ENCODE measurements around the gene TMEM131. TPM values are rescaled to one million over a fixed set of nuclear protein-coding genes. Genes with fewer than 3 reads are reported as not detected.
A peak's percentile ranks its signal among the peaks of the same experiment; 100 is the strongest.
"Not testable (repeated sequence)": the region's sequence is repeated elsewhere in the genome, so short reads cannot be mapped to it uniquely, and the experiment has no call there.

The TMEM131 gene, protein sequence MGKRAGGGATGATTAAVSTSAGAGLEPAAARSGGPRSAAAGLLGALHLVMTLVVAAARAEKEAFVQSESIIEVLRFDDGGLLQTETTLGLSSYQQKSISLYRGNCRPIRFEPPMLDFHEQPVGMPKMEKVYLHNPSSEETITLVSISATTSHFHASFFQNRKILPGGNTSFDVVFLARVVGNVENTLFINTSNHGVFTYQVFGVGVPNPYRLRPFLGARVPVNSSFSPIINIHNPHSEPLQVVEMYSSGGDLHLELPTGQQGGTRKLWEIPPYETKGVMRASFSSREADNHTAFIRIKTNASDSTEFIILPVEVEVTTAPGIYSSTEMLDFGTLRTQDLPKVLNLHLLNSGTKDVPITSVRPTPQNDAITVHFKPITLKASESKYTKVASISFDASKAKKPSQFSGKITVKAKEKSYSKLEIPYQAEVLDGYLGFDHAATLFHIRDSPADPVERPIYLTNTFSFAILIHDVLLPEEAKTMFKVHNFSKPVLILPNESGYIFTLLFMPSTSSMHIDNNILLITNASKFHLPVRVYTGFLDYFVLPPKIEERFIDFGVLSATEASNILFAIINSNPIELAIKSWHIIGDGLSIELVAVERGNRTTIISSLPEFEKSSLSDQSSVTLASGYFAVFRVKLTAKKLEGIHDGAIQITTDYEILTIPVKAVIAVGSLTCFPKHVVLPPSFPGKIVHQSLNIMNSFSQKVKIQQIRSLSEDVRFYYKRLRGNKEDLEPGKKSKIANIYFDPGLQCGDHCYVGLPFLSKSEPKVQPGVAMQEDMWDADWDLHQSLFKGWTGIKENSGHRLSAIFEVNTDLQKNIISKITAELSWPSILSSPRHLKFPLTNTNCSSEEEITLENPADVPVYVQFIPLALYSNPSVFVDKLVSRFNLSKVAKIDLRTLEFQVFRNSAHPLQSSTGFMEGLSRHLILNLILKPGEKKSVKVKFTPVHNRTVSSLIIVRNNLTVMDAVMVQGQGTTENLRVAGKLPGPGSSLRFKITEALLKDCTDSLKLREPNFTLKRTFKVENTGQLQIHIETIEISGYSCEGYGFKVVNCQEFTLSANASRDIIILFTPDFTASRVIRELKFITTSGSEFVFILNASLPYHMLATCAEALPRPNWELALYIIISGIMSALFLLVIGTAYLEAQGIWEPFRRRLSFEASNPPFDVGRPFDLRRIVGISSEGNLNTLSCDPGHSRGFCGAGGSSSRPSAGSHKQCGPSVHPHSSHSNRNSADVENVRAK (N-terminal part only)
- 35.4 TPM for total RNA-seq

DNA sequence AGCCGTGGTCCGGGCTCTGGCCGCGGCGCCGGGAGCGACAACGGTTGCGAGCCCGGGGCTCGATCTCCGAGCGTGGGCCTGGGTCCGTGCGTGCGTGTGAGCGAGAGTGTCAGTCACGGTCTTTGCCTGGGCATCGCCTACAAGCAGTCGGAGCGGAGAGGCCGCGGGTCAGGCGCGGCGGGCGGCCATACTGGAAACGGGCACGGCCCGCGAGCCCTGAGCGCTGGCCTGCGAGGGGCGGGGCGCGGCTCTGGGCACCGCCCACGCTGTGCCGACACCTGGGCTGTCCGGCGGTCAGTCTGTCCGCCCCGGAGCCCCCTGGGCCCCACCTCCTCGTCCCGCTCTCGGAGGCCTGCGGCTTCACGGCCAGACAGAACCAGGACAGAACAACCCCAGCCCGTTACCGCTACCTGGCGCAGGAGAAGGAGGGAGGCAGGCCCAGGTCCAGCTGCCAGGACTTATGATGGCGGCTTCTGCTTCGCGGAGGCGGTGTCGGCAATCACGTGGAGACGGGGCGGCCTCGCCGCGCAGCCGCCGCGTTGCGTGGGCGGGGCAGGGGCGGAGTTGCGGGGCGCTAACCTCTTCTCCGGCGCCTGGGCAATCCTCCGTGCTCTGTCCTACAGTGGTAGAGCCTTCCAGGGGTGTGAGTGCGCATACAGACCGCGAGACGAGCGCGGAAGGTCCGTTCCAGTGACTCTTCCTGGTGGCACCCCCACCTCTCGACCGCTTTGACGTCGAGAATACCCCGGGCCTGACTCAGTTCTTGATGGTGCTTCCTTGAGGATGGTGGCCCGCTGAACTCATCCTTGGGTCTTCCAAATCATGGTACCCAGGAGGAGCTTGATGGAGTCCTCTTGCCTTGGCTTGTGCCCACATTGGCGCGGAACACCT lies at the start of gene TMEM131:
Gene TMEM131, minus strand, starts transcription at position 215 of the 891 bp plus-strand sequence. CDS start 286 bp downstream, outside the sequence.
- TF ChIP-seq, protein P1, sequence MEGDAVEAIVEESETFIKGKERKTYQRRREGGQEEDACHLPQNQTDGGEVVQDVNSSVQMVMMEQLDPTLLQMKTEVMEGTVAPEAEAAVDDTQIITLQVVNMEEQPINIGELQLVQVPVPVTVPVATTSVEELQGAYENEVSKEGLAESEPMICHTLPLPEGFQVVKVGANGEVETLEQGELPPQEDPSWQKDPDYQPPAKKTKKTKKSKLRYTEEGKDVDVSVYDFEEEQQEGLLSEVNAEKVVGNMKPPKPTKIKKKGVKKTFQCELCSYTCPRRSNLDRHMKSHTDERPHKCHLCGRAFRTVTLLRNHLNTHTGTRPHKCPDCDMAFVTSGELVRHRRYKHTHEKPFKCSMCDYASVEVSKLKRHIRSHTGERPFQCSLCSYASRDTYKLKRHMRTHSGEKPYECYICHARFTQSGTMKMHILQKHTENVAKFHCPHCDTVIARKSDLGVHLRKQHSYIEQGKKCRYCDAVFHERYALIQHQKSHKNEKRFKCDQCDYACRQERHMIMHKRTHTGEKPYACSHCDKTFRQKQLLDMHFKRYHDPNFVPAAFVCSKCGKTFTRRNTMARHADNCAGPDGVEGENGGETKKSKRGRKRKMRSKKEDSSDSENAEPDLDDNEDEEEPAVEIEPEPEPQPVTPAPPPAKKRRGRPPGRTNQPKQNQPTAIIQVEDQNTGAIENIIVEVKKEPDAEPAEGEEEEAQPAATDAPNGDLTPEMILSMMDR (IDR thresholded peaks at IDR 0.05), result no peak
- TF ChIP-seq POLR2A (IDR thresholded peaks at IDR 0.05) (peak in 1 of 2 donors; percentile 68), POLR2AphosphoS5 (IDR thresholded peaks at IDR 0.05; ENCODE audit: insufficient read depth in 1 of 2, low read depth in 1 of 2) (peak; percentile 69 to 78)
- H3K9me3 ChIP-seq, result no peaks in the 10 kb centered on the region
- intact Hi-C loops (cut with DNase I), result no loop called here
- peak within 1 kb of the TSS; percentile 97 for H3K27ac ChIP-seq
- no peaks in the 10 kb centered on the region for H3K27me3 ChIP-seq
- H3K4me1 ChIP-seq, result peaks cover 35% of the 10 kb centered on the region
- H3K36me3 ChIP-seq, result no peaks in the 10 kb centered on the region
- peak within 1 kb of the TSS; percentile 70 to 81 for H3K4me3 ChIP-seq
- DNase-seq (ENCODE audit: extremely low spot score in 2 of 2), result peak in 1 of 2 donors; percentile 93

DNA sequence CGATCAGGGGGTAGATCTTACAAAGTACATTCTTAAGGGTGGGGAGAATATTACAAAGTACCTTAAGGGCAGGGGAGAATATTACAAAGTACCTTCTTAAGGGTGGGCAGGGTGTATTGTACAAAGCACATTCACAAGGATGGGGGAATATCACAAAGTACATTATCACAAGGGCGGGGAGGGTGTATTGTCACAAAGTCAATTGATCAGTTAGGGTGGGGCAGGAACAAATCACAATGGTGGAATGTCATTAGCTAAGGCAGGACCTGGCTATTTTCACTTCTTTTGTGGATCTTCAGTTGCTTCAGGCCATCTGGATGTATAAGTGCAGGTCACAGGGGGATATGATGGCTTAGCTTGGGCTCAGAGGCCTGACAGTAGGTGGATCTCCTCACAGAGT lies 49.0 kb upstream of the TMEM131 start:
- DNase-seq (ENCODE audit: extremely low spot score in 2 of 2), result peak in 1 of 2 donors; percentile 44
- intact Hi-C loops (cut with DNase I), result not testable (repeated sequence)

DNA sequence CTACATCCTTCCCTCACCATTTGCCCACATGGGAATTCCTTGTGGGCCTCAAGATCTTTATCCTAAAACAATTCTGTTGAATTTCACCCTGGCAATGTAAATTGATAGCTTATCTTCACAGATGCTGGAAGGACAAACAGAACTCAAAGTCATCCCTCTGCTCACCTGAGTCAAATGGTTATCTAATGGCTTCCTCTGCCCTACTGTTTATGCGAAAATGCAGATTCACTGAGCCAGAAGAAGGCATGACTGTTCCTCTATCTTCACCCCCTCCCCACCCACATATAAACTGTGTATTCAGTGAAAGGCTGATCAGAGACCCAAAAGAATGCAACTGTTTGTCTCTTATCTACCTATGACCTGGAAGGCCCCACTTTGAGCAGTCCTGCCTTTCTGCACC lies 47.4 kb upstream of the TMEM131 start:
- DNase-seq (ENCODE audit: extremely low spot score in 2 of 2), result no peak
- Histone ChIP-seq H3K27ac (no peak overlapping the region), H3K36me3 (no peaks in the 10 kb centered on the region), H3K4me1 (no peaks in the 10 kb centered on the region), H3K4me3 (no peak overlapping the region), H3K9me3 (no peaks in the 10 kb centered on the region), H3K27me3 (no peaks in the 10 kb centered on the region)
- intact Hi-C loops (cut with DNase I), result no loop called here
- no peak for TF ChIP-seq POLR2A (IDR thresholded peaks at IDR 0.05)
- no peak for TF ChIP-seq POLR2AphosphoS5 (IDR thresholded peaks at IDR 0.05; ENCODE audit: insufficient read depth in 1 of 2, low read depth in 1 of 2)
- TF ChIP-seq, protein P1 (IDR thresholded peaks at IDR 0.05), result no peak

More for the DNA sequence above, 49.0 kb upstream of the TMEM131 start:
- not testable (repeated sequence) for H3K36me3 ChIP-seq, H3K4me1 ChIP-seq, H3K27me3 ChIP-seq, H3K4me3 ChIP-seq, H3K27ac ChIP-seq, H3K9me3 ChIP-seq

DNA sequence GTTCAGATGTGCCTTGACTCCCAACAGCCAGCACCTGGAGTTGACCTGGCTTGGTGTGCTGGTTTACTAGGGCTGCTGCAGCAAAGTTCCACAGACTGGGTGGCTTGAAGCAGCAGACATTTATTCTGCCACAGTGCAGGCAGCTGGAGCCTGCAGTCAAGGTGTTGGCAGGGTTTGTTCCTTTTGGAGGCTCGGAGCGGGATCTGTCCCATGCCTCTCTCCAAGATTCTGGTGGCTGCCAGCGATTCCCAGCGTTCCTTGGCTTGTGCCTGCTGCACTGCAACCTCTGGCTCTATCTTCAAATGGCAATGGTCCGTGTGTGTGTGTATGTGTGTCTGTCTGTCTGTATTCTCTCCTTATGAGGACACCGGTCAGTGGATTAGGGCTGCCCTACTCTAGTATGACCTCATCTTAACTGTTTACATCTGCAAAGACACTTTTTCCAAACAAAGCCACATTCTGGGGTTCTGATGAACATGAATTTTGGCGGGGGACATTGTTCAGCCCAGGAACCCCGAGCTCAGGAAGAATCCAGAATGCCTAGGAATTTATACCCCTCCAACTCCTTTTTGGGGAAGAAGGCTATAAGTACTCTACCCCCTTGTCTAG lies 44.7 kb upstream of the TMEM131 start:
- DNase-seq (ENCODE audit: extremely low spot score in 2 of 2), result no peak
- H3K27ac ChIP-seq, result no peak overlapping the region

More for the DNA sequence above, 44.7 kb upstream of the TMEM131 start:
- Histone ChIP-seq H3K36me3 (no peaks in the 10 kb centered on the region), H3K27me3 (no peaks in the 10 kb centered on the region), H3K4me1 (no peaks in the 10 kb centered on the region), H3K4me3 (no peak overlapping the region), H3K9me3 (no peaks in the 10 kb centered on the region)
- TF ChIP-seq, protein P1 (IDR thresholded peaks at IDR 0.05), result no peak
- TF ChIP-seq POLR2A (IDR thresholded peaks at IDR 0.05) (no peak), POLR2AphosphoS5 (IDR thresholded peaks at IDR 0.05; ENCODE audit: insufficient read depth in 1 of 2, low read depth in 1 of 2) (no peak)
- intact Hi-C loops (cut with DNase I), result no loop called here

Data from vagina (tissue), 2 donors.